Ascending aorta (tissue), 2 donors: ENCODE data around the gene RASGRF1. TPM values are rescaled to one million over a fixed set of nuclear protein-coding genes. Genes with fewer than 3 reads are reported as not detected.

Source experiments
- DNase-seq, 2 donors: peaks; one replicate each; pipeline ENCODE4 v3.0.0-alpha.2; 2019; ENCODE audit warnings: low spot score in 2 of 2
- H3K27ac ChIP-seq, 2 donors: fragments of 200-600 bp; sonication (generic); one replicate each; pipeline ENCODE4 v1.5.1; 2016 to 2017; ENCODE audit warnings: mild to moderate bottlenecking in 1 of 2
- H3K27me3 ChIP-seq: fragments of 200-600 bp; sonication (generic); one replicate; pipeline ENCODE4 v1.5.1; 2017
- H3K36me3 ChIP-seq, 2 donors: fragments of 200-600 bp; sonication (generic); one replicate each; pipeline ENCODE4 v1.5.1; 2016
- H3K4me1 ChIP-seq, 2 donors: fragments of 200-600 bp; sonication (generic); one replicate each; pipeline ENCODE4 v1.5.1; 2016 to 2017; ENCODE audit warnings: mild to moderate bottlenecking in 1 of 2
- H3K4me3 ChIP-seq, 2 donors: fragments of 200-600 bp; sonication (generic); one replicate each; pipeline ENCODE4 v1.5.1; 2016 to 2017; ENCODE audit warnings: mild to moderate bottlenecking in 1 of 2
- H3K9me3 ChIP-seq, 2 donors: fragments of 200-600 bp; sonication (generic); one replicate each; pipeline ENCODE4 v1.5.1; 2016
- CTCF ChIP-seq, 3 experiments: fragments of 200-600 bp in 2 of 3; fragments of 450-650 bp in 1 of 3; sonication (generic) in 2 of 3; IDR thresholded peaks; one replicate each; pipeline ENCODE4 v1.5.1; 2016 to 2019; ENCODE audit warnings: antibody characterized with exemption in 3 of 3, mild to moderate bottlenecking in 1 of 3, moderate library complexity in 1 of 3
- intact Hi-C: fragments of 100-400 bp; cut with DNase I; formaldehyde crosslinking; loops from one replicate; pipeline ENCODE4 v1.15.1; 2023
- total RNA-seq: library from RNA; depleted of rRNA; stranded (reverse); fragments of >200 nt; gene quantifications from one replicate; pipeline ENCODE4 v1.1.0, GENCODE V29; 2016

RASGRF1 gene
- total RNA-seq, 1 donor from 2014 or later: not detected

GRCh38 chr15:79049416-79049815 lies 41.2 kb downstream of the RASGRF1 start:
- no peaks in the 10 kb centered on the region for H3K9me3 ChIP-seq
- H3K4me3 ChIP-seq: no peak overlapping the region
- no peaks in the 10 kb centered on the region for H3K27me3 ChIP-seq
- no peak for DNase-seq
- H3K27ac ChIP-seq: no peak overlapping the region
- H3K36me3 ChIP-seq: no peaks in the 10 kb centered on the region
- intact Hi-C loops: no loop called here
- TF ChIP-seq CTCF (IDR thresholded peaks at IDR 0.05): no peak
- H3K4me1 ChIP-seq: no peaks in the 10 kb centered on the region

- Histone ChIP-seq H3K36me3 (no peaks in the 10 kb centered on the region), H3K27me3 (no peaks in the 10 kb centered on the region), H3K4me1 (no peaks in the 10 kb centered on the region), H3K27ac (no peak overlapping the region), H3K4me3 (no peak overlapping the region), H3K9me3 (no peaks in the 10 kb centered on the region)
- no peak for TF ChIP-seq CTCF (IDR thresholded peaks at IDR 0.05)
- no peak for DNase-seq
- intact Hi-C loops: no loop called here
Observed at GRCh38 chr15:79047676-79048439, 42.7 kb downstream of the RASGRF1 start.

GRCh38 chr15:79046691-79047404 lies 43.7 kb downstream of the RASGRF1 start:
- DNase-seq: no peak
- no peaks in the 10 kb centered on the region for H3K4me1 ChIP-seq
- no peak for TF ChIP-seq CTCF (IDR thresholded peaks at IDR 0.05)
- H3K36me3 ChIP-seq: no peaks in the 10 kb centered on the region
- H3K27ac ChIP-seq: no peak overlapping the region
- intact Hi-C loops: no loop called here
- H3K27me3 ChIP-seq: no peaks in the 10 kb centered on the region
- H3K9me3 ChIP-seq: no peaks in the 10 kb centered on the region
- no peak overlapping the region for H3K4me3 ChIP-seq

- H3K9me3 ChIP-seq: no peaks in the 10 kb centered on the region
- no peaks in the 10 kb centered on the region for H3K4me1 ChIP-seq
- H3K27ac ChIP-seq: no peak overlapping the region
- intact Hi-C loops: no loop called here
- no peak for DNase-seq
- no peak for TF ChIP-seq CTCF (IDR thresholded peaks at IDR 0.05)
- H3K4me3 ChIP-seq: no peak overlapping the region
- H3K36me3 ChIP-seq: no peaks in the 10 kb centered on the region
- no peaks in the 10 kb centered on the region for H3K27me3 ChIP-seq
Observed at GRCh38 chr15:79045041-79045440, 45.5 kb downstream of the RASGRF1 start.

GRCh38 chr15:79042213-79042928 lies 48.2 kb downstream of the RASGRF1 start:
- no peaks in the 10 kb centered on the region for H3K9me3 ChIP-seq
- intact Hi-C loops: no loop called here
- no peaks in the 10 kb centered on the region for H3K27me3 ChIP-seq
- no peak for DNase-seq
- H3K27ac ChIP-seq: no peak overlapping the region
- no peak overlapping the region for H3K4me3 ChIP-seq
- H3K4me1 ChIP-seq: no peaks in the 10 kb centered on the region
- no peak for TF ChIP-seq CTCF (IDR thresholded peaks at IDR 0.05)
- no peaks in the 10 kb centered on the region for H3K36me3 ChIP-seq
